Stimulated activated CD4-positive, alpha-beta T cell treated with anti-CD3 and anti-CD28 coated beads, Interleukin-2, amount 100 ng/mL, for 24 hours (primary cell): Measurements from ENCODE around the gene NFATC3.
A peak's percentile ranks its signal among the peaks of the same experiment; 100 is the strongest.

Source experiments
- DNase-seq, 2 donors: peaks; one replicate each; pipeline ENCODE4 v3.0.0-alpha.2; 2020

Gene NFATC3

GRCh38 chr16:68194251-68194650, 109.1 kb downstream of the NFATC3 start:
- no peak for DNase-seq

GRCh38 chr16:68197250-68197649, 112.1 kb downstream of the NFATC3 start:
- no peak for DNase-seq

- DNase-seq = no peak
Observed at GRCh38 chr16:68200088-68200783, 115.1 kb downstream of the NFATC3 start.

DNA sequence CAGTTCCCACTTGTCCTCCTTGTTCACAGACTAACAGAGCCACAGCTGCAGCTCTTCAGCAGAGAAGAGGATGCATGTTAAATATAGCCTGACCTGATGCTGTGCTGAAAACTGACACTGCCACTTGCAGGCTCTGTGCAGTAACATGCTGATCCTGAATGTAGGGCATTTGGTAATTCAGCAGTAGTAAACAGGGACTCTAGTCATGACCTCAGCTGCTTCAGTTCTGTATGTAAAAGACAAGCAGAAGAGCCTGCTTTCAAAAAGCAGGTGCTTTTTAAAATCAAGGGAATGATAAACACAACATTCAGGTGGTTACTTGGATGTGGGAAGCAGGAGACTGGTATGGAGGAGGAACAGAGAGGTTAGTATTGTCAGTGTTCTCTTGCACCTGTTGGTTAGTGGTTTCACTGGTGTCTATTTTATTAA, 116.9 kb downstream of the NFATC3 start:
- DNase-seq = no peak

DNA sequence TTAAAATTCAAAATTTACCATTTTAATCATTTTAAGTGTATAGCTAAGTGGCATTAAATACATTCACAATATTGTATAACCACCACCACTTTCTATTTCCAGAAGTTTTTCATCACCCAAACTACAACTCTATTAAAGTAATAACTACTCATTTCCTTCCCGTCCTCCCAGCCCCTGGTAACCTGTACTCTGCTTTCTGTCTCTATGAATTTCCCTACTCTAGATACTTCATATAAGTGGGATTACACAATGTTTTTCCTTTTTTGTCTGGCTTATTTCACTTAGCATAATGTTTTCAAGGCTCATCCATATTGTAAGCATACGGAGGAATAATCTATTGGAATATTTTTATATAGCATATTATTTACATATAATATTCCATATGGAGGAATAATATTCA, 121.1 kb downstream of the NFATC3 start:
- no peak for DNase-seq

GRCh38 chr16:68214726-68215125, 129.6 kb downstream of the NFATC3 start:
- DNase-seq = no peak

DNA sequence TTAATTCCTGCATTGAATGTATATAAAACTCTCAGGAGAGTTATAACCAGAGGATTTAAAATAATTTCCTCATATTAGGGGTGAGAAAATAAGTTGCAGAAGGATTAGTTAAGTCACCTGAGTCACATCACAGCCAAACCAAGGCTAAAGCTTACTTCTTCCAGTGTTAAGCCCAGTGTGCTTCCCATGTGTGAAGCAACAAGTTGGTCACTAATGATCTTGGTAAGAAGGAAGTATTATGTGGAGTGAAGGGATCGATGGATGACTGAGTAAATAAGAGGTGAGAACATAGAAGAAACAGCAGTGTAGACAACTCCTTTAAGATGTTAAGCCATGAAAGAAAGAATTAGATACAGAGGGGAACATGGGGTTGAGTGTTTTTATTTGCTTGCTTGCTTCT, 130.1 kb downstream of the NFATC3 start:
- no peak for DNase-seq

- DNase-seq = no peak
Observed at GRCh38 chr16:68216240-68216639, 131.1 kb downstream of the NFATC3 start.

DNA sequence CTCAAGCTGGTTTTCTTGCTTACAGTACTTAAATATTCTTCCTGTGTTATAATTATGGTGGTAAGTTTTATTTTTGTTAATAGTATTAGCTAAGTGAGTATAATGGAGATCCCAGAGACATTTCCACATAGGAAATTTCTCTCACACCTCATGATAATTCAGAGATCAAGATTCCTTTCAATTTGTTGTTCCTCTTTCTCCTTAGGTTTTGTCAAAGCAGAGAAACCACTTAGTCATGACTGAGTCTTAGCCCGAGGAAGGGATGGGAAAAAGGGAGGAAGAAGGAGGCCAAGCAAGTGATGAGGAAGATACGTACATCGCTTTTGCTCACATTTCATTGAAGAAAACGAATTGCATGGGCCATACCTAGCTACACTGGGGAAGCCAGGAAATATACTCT, 132.3 kb downstream of the NFATC3 start:
- no peak for DNase-seq

- no peak for DNase-seq
Observed at GRCh38 chr16:68219725-68220351, 134.7 kb downstream of the NFATC3 start.

GRCh38 chr16:68223072-68223471, 137.9 kb downstream of the NFATC3 start:
- DNase-seq = no peak

- no peak for DNase-seq
Observed at GRCh38 chr16:68226116-68226515, 140.9 kb downstream of the NFATC3 start.

DNA sequence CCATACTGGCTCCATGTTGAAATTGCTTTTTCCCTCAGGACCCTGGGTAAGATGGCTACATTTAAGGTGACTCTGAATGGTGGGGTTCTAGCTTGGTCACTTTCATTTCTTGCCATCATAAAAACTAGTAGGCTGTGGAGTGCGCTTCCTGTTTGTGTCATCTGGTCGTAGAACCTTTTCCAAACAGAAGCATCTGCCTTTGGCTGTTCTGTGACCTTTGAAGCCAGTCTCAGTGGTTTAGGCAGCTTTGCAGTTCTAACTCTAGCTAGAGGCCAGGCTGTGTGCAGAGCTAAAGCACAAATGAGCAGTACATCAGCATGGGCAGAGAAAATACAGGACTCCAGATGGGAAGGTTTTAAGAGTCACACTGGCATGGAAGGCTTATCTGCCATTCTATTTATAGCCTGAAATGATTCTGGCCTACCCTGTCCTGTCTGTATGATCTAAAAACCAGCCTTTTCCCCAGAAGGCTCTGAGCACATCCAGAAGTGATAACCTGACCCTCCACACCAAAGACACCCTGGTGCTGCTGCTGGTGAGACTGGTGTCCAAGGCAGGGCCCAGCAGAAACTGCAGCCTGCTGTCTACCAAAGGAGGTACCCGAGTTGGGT, 142.1 kb downstream of the NFATC3 start:
- no peak for DNase-seq

DNA sequence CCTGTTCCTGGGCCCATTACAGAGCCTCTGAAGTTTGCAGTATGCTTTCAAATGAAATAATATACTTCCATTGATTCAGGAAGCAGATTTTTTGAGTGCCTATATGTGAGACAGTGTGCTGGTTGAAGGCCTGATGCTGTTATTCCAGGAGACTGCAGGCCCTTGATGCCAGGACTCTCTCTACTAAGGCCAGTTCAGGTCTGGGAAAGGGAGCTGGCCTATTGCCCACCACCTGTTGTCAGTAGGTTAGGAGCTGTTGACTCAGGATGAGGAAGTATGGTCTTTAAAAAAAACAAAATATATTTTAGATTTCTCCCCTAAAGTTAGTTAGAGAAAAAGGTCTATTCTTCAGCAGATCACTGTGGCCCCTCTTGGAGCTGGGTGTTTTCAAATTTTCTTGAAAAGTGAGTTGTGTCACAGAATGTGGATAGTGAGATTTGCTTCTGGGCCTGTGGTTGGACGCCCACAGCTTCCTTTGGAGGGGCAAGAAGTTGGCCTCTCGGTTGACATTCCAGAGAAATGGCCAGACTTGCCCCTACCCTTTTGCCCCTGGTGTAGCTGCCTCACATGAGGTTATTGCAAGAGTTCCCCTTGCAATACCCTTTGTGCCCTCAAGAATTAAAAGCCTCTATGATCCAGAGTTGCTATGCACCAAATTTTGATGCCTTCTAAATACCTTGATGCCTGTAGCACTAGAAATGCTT, 142.8 kb downstream of the NFATC3 start:
- no peak for DNase-seq

GRCh38 chr16:68228652-68229051, 143.5 kb downstream of the NFATC3 start:
- DNase-seq = no peak

DNA sequence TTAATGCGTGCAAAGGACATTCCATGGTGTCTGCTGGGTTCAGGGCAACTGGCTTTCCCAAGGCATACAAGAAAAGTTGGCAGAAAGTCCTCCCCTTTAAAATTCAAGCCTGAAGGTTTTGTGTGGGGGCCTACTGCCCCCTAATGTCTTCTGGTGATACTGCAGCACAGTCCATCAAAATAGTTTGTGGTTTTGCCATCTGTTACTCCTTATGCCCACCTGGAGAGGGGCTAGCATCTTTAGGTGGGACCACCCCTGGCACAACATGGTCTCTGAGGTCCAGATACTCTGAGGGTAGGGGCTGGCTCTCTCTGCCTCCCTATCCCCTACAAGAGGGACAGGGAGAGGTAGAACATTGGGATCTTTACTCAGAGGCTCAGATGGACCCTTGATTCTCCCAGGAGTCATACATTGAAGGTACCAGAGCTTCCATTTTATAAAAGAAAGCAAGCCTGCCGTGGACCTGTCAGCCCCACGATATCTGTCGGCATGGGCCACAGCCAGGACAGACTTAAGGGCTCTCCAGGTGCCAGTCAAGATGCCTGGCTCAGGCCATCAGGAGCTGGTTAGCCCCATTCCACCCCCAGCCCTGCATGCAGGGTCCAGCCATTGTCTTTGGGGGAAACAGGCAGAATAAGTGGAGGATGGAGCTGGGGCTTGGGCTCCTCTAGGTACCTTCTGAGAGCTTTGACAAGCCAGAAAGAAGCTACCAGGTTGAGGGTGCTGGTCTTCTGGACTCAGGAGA, 144.4 kb downstream of the NFATC3 start:
- DNase-seq = peak in 1 of 2 donors; percentile 50

DNA sequence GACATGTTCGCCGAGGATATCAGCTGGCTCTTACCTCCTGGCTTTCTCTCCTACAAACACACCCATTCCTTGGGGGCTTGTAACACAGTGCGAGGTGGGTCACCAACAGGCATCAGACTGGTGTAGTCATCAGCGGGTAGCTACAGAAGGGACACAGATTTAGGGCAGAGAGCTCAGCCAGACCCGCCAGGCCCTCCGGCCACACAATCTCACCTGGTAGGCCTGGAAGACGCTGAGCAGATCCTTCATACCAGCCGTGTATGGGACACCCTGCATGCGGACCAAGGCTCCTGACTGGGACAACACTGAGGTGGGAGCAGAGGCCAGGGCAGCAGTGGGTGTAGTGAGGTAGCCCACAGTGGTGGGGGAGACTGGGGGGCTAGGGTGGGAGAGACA, 145.0 kb downstream of the NFATC3 start:
- DNase-seq = no peak

DNA sequence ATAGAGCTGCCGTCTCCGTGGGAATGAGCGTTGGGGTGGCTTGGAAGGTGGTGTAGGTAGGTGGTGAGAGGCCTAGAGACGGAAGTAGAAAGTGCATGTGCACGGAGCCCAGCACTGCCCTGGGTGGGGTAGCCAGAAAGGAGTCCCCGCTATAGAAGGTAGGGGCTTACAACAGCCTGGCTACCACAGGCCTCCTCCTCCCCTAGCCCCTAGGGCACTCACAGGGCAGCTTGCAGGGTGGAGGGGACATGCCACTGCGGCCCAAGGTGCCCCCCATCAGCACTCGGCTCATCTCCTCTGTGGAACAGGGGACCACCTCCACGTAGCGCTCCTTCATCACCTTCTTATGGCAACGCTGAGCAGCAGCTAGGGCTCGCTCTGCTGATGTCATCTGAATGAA, 145.8 kb downstream of the NFATC3 start:
- DNase-seq = no peak

DNA sequence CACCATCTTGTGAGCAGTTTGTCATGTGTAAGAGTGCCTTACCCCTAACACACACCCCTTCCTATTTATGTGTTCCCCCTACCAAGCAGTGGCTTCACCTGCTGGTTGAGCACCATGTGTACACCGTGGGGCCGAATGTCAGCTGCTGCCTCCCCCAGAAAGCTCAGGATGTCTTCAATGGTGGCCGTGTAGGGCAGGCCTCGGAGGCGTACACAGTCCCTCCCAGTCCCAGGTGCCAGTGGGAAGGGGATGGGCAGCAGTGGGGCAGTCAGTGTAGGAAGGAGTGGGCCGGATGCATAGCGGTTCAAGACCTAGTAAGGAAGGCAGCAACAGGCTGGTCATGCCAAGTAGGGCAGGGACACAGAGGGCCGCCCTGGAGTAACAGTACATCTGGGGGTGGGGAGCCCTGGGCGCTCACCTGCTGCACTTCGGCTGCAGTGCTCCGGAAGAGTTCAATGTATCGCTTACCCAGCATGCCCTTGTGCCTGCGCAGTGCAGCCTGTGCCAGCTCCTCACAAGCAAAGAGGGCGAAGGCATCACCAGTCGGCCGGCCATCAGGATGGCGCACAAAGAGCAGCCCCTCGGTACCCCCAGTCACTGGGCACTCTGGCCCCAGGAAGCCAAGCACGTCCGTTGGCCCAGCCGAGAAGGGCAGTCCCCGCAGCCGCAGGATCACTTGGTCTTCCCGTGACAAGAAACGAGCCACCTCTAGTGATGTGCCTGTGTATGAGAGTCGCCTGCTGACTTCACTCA, 146.4 kb downstream of the NFATC3 start:
- no peak for DNase-seq

GRCh38 chr16:68232335-68232734, 147.2 kb downstream of the NFATC3 start:
- DNase-seq = no peak

DNA sequence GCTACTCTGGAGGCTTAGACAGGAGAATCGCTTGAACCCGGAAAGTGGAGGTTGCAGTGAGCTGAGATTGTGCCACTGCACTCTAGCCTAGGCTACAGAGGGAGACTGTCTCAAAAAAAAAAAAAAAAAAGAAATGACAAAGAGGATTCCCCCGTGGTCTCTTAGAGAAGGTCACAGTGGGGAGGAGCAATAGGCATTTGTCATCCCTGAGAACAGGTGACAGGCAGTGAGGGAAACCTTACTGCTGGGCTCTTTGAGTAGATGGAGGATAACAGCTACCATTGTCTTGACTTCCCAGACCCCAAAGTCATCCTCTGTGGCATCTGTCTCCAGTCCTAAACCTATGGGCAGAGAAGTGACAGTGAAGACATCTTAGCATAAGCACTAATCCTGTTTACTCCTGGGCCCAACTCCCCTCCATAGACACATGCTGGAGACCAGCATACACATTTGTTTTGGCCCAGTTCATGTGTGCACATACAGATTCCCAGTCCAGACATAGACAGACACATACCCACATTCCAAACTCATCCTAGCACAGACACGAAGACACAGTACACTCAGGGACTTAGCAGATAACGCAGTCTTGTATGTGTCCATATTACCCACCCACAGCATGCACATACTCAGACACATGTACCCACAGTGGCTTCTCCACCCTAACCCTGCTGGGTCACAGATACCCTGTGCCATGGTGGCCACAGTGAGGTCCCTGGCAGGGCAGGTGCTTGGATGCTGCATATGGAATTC, 148.1 kb downstream of the NFATC3 start:
- DNase-seq = no peak

DNA sequence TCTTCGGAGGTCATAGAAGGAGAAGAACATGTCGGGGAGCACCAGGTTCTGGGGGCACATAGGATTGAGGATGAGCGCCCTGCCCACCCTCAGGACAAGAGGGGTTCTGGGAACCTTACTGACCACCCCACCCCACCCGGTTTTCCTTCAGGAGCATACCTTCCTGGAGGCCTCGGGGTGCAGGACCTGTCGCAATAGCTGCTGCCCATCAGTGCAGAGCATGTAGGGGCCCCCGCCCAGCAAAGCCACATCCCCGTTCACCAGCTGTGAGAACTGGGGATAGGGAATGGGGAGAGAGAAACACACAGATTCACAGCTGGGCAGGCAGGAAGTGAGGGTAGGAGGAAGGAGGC, 148.6 kb downstream of the NFATC3 start:
- no peak for DNase-seq
